HL-60 (cell line): ENCODE results near the gene IL12RB1.

Source experiments
- DNase-seq, 2 experiments: peaks; one replicate each; pipeline ENCODE4 v3.0.0-alpha.2; 2010 to 2020; ENCODE audit warnings: low read depth in 1 of 2, low spot score in 1 of 2
- H3K27ac ChIP-seq: fragments of 250-450 bp; sonication (Bioruptor Pico); replicated peaks from 2 replicates; pipeline ENCODE4 v1.5.1; 2020; ENCODE audit warnings: mild to moderate bottlenecking, moderate library complexity
- H3K27me3 ChIP-seq: fragments of 250-450 bp; sonication (Bioruptor Pico); 2 replicates; pipeline ENCODE4 v1.5.1; 2021; ENCODE audit warnings: mild to moderate bottlenecking, moderate library complexity; ENCODE audit not compliant: insufficient read depth, poor library complexity, severe bottlenecking
- H3K4me3 ChIP-seq: replicated peaks from 2 replicates; pipeline ENCODE4 v1.5.1; 2011; ENCODE audit warnings: mild to moderate bottlenecking, control low read depth, low read length; ENCODE audit not compliant: insufficient read depth
- GABPA ChIP-seq: IDR thresholded peaks from 2 replicates; pipeline ENCODE4 v1.6.1; 2012; ENCODE audit warnings: low read depth
- POLR2AphosphoS5 ChIP-seq: IDR thresholded peaks from 2 replicates; pipeline ENCODE4 v1.6.1; 2012; ENCODE audit warnings: low read depth
- SPI1 ChIP-seq: IDR thresholded peaks from 2 replicates; pipeline ENCODE4 v1.6.1; 2012; ENCODE audit warnings: low read depth, mild to moderate bottlenecking, borderline replicate concordance
- TF ChIP-seq, protein P1 (sequence below): IDR thresholded peaks from 2 replicates; pipeline ENCODE4 v1.6.1; 2012; ENCODE audit warnings: low read depth; ENCODE audit not compliant: insufficient replicate concordance
- TF ChIP-seq, protein P2 (sequence below): IDR thresholded peaks from one replicate; pipeline ENCODE4 v1.5.1; 2011; ENCODE audit warnings: low read length, control low read depth, inconsistent platforms; ENCODE audit not compliant: insufficient read depth

Gene IL12RB1

DNA sequence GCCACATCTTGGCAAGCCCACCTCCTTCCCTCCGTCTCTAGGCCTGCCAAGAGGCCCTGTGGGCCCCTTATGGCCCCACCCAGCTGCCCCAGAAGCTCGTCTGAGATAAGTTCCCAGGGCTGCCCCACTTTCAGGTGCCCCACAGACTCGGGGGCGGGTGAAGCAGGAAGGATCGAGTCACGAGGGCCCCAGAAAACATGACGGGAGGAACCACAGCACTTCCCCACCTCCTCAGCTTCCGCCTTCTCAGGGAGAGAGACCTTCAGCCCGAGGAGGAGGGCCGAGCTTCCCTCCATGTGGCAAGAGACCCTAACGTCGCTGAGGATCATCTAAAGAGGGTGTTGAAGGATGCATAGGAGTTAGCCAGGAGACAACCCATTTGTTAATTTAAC is 4.5 kb upstream of the IL12RB1 start:
- H3K27ac ChIP-seq = peak overlapping the region; percentile 84
- no peak overlapping the region for H3K4me3 ChIP-seq
- peak; percentile 82 to 94 for DNase-seq
- TF ChIP-seq SPI1 = peak; percentile 93
- TF ChIP-seq, protein P1, sequence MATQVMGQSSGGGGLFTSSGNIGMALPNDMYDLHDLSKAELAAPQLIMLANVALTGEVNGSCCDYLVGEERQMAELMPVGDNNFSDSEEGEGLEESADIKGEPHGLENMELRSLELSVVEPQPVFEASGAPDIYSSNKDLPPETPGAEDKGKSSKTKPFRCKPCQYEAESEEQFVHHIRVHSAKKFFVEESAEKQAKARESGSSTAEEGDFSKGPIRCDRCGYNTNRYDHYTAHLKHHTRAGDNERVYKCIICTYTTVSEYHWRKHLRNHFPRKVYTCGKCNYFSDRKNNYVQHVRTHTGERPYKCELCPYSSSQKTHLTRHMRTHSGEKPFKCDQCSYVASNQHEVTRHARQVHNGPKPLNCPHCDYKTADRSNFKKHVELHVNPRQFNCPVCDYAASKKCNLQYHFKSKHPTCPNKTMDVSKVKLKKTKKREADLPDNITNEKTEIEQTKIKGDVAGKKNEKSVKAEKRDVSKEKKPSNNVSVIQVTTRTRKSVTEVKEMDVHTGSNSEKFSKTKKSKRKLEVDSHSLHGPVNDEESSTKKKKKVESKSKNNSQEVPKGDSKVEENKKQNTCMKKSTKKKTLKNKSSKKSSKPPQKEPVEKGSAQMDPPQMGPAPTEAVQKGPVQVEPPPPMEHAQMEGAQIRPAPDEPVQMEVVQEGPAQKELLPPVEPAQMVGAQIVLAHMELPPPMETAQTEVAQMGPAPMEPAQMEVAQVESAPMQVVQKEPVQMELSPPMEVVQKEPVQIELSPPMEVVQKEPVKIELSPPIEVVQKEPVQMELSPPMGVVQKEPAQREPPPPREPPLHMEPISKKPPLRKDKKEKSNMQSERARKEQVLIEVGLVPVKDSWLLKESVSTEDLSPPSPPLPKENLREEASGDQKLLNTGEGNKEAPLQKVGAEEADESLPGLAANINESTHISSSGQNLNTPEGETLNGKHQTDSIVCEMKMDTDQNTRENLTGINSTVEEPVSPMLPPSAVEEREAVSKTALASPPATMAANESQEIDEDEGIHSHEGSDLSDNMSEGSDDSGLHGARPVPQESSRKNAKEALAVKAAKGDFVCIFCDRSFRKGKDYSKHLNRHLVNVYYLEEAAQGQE = no peak
- no peak for TF ChIP-seq GABPA
- TF ChIP-seq, protein P2, sequence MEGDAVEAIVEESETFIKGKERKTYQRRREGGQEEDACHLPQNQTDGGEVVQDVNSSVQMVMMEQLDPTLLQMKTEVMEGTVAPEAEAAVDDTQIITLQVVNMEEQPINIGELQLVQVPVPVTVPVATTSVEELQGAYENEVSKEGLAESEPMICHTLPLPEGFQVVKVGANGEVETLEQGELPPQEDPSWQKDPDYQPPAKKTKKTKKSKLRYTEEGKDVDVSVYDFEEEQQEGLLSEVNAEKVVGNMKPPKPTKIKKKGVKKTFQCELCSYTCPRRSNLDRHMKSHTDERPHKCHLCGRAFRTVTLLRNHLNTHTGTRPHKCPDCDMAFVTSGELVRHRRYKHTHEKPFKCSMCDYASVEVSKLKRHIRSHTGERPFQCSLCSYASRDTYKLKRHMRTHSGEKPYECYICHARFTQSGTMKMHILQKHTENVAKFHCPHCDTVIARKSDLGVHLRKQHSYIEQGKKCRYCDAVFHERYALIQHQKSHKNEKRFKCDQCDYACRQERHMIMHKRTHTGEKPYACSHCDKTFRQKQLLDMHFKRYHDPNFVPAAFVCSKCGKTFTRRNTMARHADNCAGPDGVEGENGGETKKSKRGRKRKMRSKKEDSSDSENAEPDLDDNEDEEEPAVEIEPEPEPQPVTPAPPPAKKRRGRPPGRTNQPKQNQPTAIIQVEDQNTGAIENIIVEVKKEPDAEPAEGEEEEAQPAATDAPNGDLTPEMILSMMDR = no peak
- peak; percentile 81 for TF ChIP-seq POLR2AphosphoS5
- no peaks in the 10 kb centered on the region for H3K27me3 ChIP-seq

DNA sequence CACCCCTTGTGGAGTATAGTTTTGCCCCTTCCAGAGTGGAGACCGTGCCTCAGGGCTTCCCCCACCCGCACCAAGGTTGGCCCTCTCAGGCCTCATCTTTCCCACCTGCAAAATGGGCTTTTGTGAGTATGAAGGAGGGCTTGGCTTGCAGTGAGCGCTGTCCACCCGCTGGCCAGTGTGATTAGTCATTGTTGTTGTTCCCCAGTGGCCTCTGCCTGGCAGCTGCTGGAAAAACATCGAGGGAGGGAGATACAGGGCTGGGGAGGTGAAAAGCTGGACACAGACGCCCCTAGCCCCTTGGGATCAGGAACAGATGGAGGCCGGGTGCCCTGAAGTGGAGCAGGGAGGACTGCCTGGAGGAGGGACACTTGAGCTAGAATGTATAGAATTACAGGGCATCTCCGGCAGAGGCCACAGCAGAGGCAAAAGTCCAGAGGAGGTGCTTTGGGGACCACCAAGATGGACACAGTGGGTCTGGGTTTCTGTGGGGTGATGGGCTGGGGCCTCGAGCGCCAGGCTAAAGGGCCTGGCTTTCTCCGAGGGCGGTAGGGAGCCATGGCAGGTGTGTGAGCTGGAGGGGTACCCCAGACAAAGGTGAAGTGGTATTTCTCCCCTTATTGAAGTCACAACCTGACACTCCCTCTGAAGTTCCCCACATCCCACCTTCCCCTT is 3.9 kb upstream of the IL12RB1 start:
- TF ChIP-seq SPI1 (no peak), POLR2AphosphoS5 (no peak), GABPA (no peak)
- TF ChIP-seq, protein P2 = no peak
- TF ChIP-seq, protein P1 = no peak
- Histone ChIP-seq H3K4me3 (no peak overlapping the region), H3K27me3 (no peaks in the 10 kb centered on the region), H3K27ac (peak overlapping the region; percentile 84)
- DNase-seq = no peak

DNA sequence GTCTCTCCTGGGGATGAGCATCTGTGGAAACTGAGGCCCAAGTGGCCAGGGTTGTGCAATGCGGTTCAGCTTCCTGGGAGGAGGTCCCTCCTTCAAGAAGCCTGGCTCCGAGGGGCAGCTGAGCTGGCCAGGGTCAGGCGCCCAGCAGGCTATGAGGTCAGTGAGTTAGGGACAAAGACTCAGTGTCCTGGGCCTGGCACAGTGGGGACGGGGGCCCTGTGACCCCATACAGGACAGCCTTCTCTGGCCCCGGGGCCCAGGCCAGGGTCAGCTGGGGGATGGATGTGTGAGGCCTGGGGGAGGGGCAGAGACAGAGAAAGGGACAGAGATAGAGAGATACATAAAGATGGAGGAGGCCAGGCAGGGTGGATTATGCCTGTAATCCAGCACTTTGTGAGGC is 3.0 kb upstream of the IL12RB1 start:
- Histone ChIP-seq H3K27me3 (no peaks in the 10 kb centered on the region), H3K27ac (peak overlapping the region; percentile 84), H3K4me3 (no peak overlapping the region)
- DNase-seq = no peak
- no peak for TF ChIP-seq SPI1
- TF ChIP-seq GABPA = no peak
- TF ChIP-seq, protein P2 = no peak
- TF ChIP-seq, protein P1 = no peak
- no peak for TF ChIP-seq POLR2AphosphoS5
